Thyroid gland (tissue), 4 donors: ENCODE data around the gene ALPK1. TPM values are rescaled to one million over a fixed set of nuclear protein-coding genes. Genes with fewer than 3 reads are reported as not detected.

Experiments
- DNase-seq, 2 donors: peaks; one replicate each; pipeline ENCODE4 v3.0.0-alpha.2; 2019
- H3K27ac ChIP-seq, 3 donors: fragments of 200-600 bp; sonication (generic); 1 replicate in 2 of 3; 2 replicates in 1 of 3; pipeline ENCODE4 v1.5.1; 2016 to 2019; ENCODE audit warnings: mild to moderate bottlenecking in 1 of 3, moderate library complexity in 1 of 3
- H3K27me3 ChIP-seq: fragments of 200-600 bp; sonication (generic); one replicate; pipeline ENCODE4 v1.5.1; 2019
- H3K36me3 ChIP-seq, 2 donors: fragments of 200-600 bp; sonication (generic); one replicate each; pipeline ENCODE4 v1.5.1; 2016 to 2019
- H3K4me1 ChIP-seq, 2 donors: fragments of 200-600 bp; sonication (generic); one replicate each; pipeline ENCODE4 v1.5.1; 2017 to 2019
- H3K4me3 ChIP-seq, 3 donors: fragments of 200-600 bp; sonication (generic); replicated peaks in 1 of 3; 1 replicate in 2 of 3; 2 replicates in 1 of 3; pipeline ENCODE4 v1.5.1; 2016; ENCODE audit warnings: mild to moderate bottlenecking in 1 of 3
- H3K9me3 ChIP-seq: fragments of 200-600 bp; sonication (generic); one replicate; pipeline ENCODE4 v1.5.1; 2017
- POLR2A ChIP-seq, 2 donors: fragments of 450-650 bp; IDR thresholded peaks; one replicate each; pipeline ENCODE4 v1.6.1; 2017; ENCODE audit warnings: antibody characterized with exemption in 2 of 2, mild to moderate bottlenecking in 2 of 2, moderate library complexity in 1 of 2
- WGBS, 2 donors: methylation state at CpG; one replicate each; pipeline ENCODE4 v1.1.5; 2017; 5-methylcytosine and 5-hydroxymethylcytosine counted together
- intact Hi-C: fragments of 100-400 bp; cut with DNase I; formaldehyde crosslinking; loops from one replicate; pipeline ENCODE4 v1.15.1; 2023
- total RNA-seq, 4 donors: library from RNA; depleted of rRNA; stranded (reverse); fragments of >200 nt; gene quantifications; one replicate each; pipeline ENCODE4 v1.2.3, GENCODE V29; 2016
- TF ChIP-seq, protein P1 (sequence below), 6 experiments: fragments of 200-600 bp in 3 of 6; fragments of 450-650 bp in 3 of 6; sonication (generic) in 3 of 6; IDR thresholded peaks; one replicate each; pipeline ENCODE4 v1.5.1; 2016 to 2019; ENCODE audit warnings: antibody characterized with exemption in 6 of 6, mild to moderate bottlenecking in 2 of 6, inconsistent platforms in 1 of 6, moderate library complexity in 1 of 6

Gene ALPK1
- total RNA-seq, 4 donors from 2014 or later, result 27.9 to 46.2 (median 32.7) TPM

DNA sequence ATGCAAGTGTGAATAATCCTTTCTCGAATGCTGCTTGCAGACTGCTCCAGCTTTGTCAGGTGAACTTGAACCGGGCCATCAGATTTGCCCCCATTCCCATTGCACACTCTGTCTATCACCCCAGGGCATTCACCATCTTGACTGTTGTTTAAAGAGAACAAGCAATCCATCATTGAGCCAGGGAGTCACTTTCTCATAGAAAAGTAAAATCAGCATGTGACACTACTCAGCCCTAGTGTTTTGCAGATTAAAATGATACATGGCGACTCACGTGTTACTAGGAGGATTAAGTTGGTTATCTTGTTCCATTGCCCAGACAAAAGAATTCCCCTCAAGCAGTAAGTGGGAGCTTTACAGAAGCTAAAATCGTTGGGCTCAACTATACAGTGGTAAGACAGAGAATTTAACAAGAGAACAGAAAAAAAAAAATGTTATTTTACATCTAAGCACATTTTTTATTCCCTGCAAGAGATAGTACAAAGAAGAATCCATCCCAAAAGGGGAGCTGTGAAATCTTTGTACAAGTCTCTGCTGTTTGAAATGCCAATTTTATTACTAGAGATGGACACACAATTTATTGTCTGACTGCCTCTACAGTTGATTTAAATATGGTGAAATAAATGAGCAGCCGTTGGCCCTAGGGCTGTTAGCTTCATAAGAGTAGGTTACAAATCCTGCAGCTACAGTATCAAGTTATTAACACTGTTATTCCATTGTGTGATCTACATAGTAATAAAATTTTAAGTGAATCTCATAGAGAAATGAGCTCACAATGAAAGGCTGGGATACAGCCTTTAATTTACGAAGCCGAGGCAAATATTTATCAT is 151.3 kb downstream of the ALPK1 start:
- TF ChIP-seq, protein P1, sequence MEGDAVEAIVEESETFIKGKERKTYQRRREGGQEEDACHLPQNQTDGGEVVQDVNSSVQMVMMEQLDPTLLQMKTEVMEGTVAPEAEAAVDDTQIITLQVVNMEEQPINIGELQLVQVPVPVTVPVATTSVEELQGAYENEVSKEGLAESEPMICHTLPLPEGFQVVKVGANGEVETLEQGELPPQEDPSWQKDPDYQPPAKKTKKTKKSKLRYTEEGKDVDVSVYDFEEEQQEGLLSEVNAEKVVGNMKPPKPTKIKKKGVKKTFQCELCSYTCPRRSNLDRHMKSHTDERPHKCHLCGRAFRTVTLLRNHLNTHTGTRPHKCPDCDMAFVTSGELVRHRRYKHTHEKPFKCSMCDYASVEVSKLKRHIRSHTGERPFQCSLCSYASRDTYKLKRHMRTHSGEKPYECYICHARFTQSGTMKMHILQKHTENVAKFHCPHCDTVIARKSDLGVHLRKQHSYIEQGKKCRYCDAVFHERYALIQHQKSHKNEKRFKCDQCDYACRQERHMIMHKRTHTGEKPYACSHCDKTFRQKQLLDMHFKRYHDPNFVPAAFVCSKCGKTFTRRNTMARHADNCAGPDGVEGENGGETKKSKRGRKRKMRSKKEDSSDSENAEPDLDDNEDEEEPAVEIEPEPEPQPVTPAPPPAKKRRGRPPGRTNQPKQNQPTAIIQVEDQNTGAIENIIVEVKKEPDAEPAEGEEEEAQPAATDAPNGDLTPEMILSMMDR (IDR thresholded peaks at IDR 0.05), result no peak
- TF ChIP-seq POLR2A (IDR thresholded peaks at IDR 0.05), result no peak
- WGBS, 2 donors, result 69 to 74% methylated on average over 8 of the region's 8 CpGs
- Histone ChIP-seq H3K36me3 (no peaks in the 10 kb centered on the region), H3K9me3 (no peaks in the 10 kb centered on the region), H3K4me3 (no peak overlapping the region), H3K27ac (no peak overlapping the region), H3K4me1 (no peaks in the 10 kb centered on the region), H3K27me3 (no peaks in the 10 kb centered on the region)
- intact Hi-C loops, result no loop called here
- no peak for DNase-seq

DNA sequence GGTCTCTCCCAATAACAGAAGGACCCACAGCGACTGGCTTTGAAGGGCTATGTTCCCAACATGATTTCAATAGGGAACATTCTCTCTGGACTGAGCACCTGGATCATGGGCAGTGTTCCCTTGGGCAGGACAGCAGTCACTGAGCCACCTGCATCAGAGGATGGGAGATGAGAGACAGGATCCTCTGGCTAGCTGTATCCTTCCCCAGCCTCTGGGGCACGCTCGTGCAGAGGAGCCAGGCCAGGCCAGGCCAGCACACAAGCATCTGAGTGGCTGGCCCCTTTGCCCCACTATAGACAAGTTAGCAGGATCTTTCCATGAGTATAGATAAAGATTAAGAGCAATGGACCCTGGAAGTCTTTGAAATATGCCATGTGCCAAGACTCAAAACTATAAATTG is 152.5 kb downstream of the ALPK1 start:
- no peaks in the 10 kb centered on the region for H3K4me1 ChIP-seq
- 95 to 96% methylated on average over 3 of the region's 3 CpGs for WGBS, 2 donors
- no peak overlapping the region for H3K4me3 ChIP-seq
- intact Hi-C loops, result no loop called here
- H3K27me3 ChIP-seq, result no peaks in the 10 kb centered on the region
- H3K36me3 ChIP-seq, result no peaks in the 10 kb centered on the region
- TF ChIP-seq, protein P1 (IDR thresholded peaks at IDR 0.05), result no peak
- no peak for TF ChIP-seq POLR2A (IDR thresholded peaks at IDR 0.05)
- H3K9me3 ChIP-seq, result no peaks in the 10 kb centered on the region
- no peak overlapping the region for H3K27ac ChIP-seq
- no peak for DNase-seq

DNA sequence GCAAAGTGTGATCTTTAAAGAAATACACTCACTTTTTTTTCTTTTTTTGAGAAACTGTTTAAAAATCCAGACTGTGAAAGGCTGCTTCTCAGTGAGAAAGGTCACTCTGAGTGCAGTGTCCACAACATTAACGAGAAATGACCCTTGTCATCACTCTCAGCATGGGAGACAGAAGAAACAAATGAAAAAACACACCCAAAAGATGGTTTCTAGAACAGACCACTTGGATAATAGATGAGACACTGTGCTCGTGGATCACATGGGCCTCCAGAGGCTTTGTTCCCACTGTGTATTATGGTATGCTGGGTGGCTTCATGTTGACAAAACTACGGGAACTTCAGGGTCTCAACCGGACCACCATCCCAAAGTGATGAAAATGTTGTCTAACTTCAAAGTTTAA is 153.9 kb downstream of the ALPK1 start:
- WGBS, 2 donors, result 58 to 63% methylated on average over 4 of the region's 4 CpGs
- DNase-seq, result no peak
- H3K27ac ChIP-seq, result no peak overlapping the region
- H3K36me3 ChIP-seq, result no peaks in the 10 kb centered on the region
- intact Hi-C loops, result no loop called here
- no peak overlapping the region for H3K4me3 ChIP-seq
- TF ChIP-seq, protein P1 (IDR thresholded peaks at IDR 0.05), result no peak
- no peak for TF ChIP-seq POLR2A (IDR thresholded peaks at IDR 0.05)
- H3K9me3 ChIP-seq, result no peaks in the 10 kb centered on the region
- H3K4me1 ChIP-seq, result no peaks in the 10 kb centered on the region
- no peaks in the 10 kb centered on the region for H3K27me3 ChIP-seq

DNA sequence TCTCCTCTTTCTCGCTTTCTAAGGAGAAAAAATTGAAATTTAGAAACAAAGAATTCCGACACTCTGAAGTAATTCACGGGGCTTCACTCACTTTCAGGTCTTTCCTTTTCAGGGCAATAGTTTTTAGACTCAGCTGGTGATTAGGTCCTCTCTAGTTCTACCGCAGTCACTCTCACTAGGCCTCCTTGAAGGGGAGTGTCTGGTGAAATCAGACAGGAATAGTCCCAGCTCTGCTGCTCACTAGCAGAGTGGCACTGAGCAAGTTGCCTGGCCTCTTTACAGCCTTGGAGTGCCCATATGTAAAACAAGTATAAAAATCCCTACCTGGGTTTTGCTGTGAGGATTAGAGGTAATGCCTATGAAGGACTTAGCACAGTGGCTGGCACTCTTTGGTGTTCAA is 154.7 kb downstream of the ALPK1 start:
- no peak for DNase-seq
- Histone ChIP-seq H3K27ac (no peak overlapping the region), H3K27me3 (no peaks in the 10 kb centered on the region), H3K4me1 (no peaks in the 10 kb centered on the region), H3K4me3 (no peak overlapping the region), H3K9me3 (no peaks in the 10 kb centered on the region), H3K36me3 (no peaks in the 10 kb centered on the region)
- TF ChIP-seq, protein P1 (IDR thresholded peaks at IDR 0.05), result no peak
- no peak for TF ChIP-seq POLR2A (IDR thresholded peaks at IDR 0.05)
- intact Hi-C loops, result no loop called here
- WGBS, 2 donors, result 57 to 60% methylated on average over 4 of the region's 4 CpGs

DNA sequence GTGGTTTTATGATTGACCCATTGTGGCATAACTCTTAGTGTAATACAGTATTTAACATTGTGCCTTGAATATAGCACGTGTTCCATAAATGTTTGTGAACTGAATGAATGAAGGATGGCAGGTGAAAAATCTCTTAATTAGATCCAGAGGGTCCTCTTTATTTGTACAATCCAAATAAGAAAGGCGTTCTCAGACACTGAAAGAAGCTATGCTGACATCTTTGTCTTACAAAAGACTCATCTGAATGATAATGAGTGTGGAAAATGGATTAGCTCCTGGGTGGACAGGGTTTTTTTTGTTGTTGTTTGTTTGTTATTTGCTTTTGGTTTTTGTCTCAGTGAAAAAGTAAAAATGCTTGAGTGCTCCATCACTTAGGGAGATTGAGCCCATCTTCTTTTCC is 156.2 kb downstream of the ALPK1 start:
- H3K36me3 ChIP-seq, result no peaks in the 10 kb centered on the region
- no peaks in the 10 kb centered on the region for H3K9me3 ChIP-seq
- WGBS, 2 donors, result 47 to 65% methylated on average over 2 of the region's 2 CpGs
- no peaks in the 10 kb centered on the region for H3K27me3 ChIP-seq
- TF ChIP-seq, protein P1 (IDR thresholded peaks at IDR 0.05), result no peak
- no peak for TF ChIP-seq POLR2A (IDR thresholded peaks at IDR 0.05)
- no peak overlapping the region for H3K4me3 ChIP-seq
- DNase-seq, result no peak
- intact Hi-C loops, result no loop called here
- no peaks in the 10 kb centered on the region for H3K4me1 ChIP-seq
- no peak overlapping the region for H3K27ac ChIP-seq
